Hematopoietic multipotent progenitor cell (in vitro differentiated cells): ENCODE data around the gene RFLNA. TPM values are rescaled to one million over a fixed set of nuclear protein-coding genes. Genes with fewer than 3 reads are reported as not detected.

Experiments used
- DNase-seq, 3 donors: peaks; one replicate each; pipeline ENCODE4 v3.0.0-alpha.2; 2011 to 2015; ENCODE audit warnings: low read depth in 2 of 3, low spot score in 2 of 3
- total RNA-seq: library from RNA; depleted of rRNA; stranded (reverse); fragments of >200 nt; gene quantifications from one replicate; pipeline ENCODE4 v1.2.3, GENCODE V29; 2012

RFLNA gene
- total RNA-seq, 1 donor, result 0.27 TPM

DNA sequence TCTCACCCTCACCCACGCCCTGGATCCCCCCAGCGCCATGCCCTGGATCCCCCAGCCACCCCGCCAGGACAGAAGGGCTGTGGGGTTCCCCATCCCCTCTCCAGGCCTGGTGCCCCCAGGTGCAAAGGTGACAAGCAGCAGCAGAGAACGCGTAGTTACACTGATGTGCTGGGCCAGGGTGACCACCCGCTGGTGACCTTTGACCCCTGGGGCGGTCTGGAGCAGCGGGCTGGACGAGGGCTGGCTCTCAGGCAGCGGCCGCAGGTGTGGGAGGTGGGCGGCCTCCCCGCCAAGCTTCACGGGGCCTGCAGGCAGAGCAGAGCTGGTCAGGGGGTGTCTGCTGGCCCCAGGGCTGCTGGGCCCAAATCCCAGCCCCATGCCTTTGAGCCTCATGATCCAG is 40.1 kb downstream of the RFLNA start:
- no peak for DNase-seq

DNA sequence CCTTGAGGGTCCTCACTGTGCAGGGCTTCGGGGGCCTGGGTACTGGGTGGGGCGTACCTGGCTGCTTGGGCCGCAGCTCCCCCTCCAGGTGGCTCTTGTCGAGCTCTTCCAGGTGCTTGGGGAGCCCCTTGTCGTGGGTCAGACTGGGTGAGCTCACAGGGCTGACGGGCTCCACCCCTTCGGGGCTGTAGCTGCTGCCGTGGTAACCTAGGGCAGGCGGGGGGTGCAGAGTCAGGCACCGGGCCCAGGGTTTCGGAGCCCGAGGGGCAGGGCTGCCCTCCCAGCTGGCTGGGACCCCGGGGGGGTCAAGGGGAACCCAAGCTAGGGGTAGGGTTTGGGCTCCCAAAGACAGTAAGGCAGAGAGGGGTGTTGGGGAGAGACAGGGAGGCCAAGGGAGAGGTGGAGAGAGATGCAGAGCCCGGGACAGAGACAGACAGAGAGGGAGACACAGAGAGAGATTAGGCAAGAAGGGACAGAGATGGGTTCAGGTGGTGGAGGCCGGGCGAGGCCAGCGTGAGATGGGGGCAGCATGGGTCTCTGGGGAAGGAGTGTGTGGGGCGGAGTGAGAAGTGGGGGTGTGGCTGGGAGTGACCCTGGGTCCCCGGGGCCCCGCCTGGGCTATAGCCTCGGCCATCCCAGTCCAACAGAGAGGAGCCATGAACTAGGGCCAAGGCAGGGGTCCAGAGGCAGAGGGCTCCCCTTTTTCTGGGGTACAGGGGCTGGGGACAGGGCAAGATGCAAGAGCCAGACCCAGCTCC is 40.7 kb downstream of the RFLNA start:
- no peak for DNase-seq

DNA sequence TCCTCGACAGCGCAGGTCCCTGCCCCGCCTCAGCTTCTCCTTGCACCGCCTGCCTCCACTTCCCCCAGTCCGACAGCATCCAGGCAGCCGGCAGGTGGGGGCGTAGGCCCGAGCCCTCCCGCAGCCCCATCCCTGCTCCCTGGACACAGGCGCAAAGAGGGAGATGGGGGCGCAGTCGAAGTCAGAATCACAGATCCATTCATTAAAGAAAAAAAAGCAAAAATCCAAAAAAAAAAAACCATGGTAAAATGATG is 41.2 kb downstream of the RFLNA start:
- no peak for DNase-seq

DNA sequence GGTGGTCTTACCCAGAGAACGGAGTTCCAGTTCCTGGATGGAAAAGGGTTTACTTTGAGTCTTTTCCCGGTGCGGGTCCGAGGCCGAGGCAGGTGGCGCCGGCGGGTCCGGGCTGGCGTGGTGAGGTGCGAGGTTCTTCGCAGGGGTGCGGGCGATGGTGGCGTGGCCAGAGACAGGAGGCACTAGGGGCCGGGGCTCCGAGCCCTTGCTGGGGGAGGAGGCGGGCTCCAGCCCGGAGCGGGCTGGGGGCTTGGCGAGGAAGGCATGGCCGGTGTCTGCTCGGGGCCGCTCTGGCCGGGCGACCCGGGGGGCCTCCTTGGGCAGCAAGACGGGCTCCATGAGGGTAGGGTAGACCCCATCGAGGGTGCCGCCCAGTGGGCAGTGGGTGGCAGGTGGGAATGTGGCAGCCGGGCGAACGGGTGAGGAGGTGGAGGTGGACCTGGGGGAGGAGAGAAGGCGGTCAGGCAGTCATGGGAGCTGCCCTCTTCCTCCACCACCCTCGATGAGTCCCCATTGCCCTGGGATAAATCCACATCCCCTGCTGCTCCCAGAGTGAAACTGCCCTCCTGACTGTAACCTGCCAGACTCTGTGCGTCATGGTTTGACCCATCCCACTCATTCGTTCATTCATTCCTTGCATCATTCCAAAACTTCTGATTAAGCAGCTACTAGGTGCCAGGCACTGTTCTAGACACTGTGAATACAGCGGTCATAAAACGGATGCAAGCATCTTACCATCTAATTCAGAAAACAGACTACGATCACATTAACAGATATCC is 42.0 kb downstream of the RFLNA start:
- no peak for DNase-seq

DNA sequence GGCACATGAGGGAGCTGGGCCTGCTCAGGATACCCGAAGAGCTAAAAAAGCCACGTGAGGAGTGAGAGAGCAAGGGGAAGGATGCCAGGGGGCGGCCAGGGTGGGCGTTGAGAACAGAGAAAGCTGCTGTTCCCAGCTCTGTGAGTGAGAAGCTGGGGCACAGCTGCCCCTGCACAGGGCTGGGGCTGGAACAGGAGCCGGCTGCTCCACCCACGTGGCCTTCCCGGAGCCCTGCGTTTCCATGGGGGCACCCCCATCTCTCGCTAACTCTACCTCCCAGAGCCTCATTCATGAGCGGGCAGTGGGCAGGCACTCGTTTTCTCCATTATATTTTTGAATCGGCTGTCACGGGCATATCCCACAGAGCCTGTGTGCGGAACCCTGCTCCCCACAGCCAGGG is 42.7 kb downstream of the RFLNA start:
- DNase-seq, result no peak

DNA sequence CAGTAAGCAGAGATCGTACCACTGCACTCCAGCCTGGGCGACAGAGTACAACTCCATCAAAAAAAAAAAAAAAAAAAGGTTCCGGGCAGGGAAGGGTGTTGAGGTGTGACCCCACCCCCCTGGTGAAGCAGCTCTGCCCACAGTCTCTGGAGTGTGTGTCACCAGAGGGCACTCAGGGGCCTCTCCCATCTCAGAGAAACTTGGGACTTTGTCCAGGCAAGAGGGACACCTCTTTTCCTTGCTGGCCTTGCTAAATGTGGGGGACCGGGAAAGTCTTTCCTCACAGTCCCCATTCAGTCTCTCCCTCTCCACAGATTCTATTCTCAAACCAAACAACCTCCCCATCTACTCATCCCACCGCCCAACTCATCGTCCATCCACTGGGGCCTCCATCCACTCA is 43.6 kb downstream of the RFLNA start:
- DNase-seq, result no peak

DNA sequence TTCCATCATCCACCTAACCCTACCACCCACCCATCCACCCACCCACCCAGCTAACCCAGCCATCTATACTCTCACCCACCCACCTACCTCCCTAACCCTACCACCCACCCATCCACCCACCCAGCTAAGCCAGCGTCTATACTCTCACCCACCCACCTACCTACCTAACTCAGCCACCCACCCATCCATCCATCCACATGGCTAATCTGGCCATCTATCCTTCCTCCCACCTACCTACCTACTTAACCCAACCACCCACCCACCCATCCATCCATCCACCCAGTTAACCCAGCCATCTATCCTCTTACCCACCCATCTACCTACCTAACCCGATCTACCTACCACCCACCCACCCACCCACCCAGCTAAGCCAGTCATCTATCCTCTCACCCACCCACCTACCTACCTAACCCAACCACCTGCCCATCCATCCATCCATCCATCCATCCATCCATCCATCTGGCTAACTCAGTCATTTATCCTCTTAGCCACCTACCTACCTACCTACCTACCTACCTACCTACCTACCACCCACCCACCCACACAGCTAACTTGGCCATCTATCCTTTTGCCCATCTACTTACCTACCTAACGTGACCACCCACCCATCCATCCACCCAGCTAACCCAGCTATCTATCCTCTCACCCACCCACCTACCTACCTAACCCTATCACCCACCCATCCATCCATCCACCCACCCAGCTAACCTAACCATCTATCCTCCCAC is 44.1 kb downstream of the RFLNA start:
- DNase-seq, result no peak

DNA sequence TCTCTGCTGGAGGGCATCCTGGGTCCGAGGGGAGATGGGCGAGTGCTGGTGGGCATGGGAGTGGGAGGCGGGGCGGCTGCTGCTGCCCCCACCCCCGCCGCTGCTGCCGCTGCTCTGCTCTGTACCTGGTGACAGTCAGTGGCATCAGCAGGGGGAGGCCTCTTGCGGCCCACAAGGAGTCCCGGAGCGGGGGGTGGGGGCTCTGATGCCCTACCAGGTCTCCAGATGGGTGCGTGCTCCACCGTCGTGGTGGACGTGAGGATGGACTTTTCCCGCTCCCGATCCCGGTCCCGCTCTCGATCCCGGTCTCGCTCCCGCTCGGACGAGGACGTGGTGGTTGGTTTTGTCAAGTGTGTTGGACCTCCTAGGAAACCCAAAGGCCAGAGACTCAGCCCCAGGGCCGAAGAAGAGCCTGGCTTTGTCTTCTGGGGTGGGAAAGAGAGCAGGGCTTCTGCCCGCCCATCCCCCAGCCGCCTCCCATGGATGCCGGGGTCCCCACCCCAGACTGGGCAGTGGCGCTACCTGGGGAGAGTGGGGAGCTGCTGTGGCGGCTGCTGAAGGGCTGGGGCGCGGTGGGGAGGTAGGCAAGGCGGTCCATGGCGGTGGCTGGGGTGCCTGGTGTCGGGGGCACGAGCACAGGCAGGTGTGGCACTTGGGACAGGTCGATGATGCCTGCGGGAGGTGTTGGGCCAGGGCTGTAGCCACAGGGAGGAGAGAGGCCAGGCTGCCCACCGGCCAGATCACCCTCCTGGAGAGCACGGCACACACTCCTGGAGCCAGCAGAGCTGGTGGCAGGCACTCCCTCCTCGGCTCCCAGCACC is 45.4 kb downstream of the RFLNA start:
- DNase-seq, result no peak

DNA sequence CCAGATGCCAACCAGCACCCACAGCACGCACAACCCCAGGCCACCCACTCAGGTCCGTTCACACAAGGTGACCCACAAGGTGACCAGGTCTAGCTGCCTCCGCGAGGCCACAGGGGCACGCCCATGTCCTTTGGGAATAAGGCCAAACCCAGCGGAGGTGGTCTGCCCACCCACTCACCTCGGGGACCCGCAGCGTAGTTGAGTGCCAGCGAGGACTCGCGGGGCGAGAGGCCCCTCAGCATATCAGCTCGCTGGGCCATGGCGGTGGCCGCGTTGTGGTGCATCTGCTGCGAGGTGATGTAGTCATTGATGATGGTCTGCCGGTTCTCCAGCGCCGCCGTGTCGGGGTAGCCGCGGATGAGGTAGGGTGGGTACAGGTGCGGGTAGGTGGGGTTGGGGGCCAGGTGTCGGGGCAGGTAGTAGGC is 46.8 kb downstream of the RFLNA start:
- no peak for DNase-seq

DNA sequence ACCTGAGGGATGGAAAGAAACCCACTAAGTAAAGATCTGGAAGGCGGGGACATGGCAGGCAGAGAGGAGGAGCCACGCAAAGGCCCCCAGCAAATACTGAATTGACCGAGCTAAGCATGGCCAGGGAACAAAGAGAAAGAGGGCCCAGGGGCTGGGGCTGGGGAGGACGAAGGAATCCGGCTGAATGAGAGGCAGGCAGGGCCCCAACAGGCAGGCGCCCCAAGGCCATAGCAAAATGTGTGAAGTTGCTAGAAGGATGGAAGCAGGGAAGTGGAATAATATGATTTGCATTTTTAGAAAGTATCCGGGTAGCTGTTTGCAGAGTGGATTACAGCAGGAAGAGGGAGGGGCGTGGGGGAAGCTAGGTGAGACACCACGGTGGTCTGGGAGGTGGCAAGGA is 49.1 kb downstream of the RFLNA start:
- no peak for DNase-seq

DNA sequence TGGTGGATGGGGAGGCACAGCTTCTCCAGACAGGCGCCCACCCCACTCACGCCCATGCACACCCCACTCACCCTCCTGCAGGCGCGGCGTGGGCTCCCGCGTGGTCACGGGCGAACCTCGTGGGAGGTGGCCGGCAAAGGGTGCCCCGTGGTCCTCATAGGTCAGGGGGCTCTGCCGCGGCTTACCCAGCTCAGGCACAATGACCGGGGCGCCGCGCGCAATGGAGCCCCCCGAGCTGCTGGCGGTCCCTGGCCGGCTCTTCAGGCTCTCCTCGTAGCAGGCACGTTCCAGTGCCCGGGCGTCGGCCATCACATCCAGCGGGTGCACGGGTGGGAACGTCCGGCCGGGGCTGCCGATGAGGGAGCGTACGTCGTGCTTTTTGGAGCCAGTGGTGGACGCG is 49.6 kb downstream of the RFLNA start:
- no peak for DNase-seq

DNA sequence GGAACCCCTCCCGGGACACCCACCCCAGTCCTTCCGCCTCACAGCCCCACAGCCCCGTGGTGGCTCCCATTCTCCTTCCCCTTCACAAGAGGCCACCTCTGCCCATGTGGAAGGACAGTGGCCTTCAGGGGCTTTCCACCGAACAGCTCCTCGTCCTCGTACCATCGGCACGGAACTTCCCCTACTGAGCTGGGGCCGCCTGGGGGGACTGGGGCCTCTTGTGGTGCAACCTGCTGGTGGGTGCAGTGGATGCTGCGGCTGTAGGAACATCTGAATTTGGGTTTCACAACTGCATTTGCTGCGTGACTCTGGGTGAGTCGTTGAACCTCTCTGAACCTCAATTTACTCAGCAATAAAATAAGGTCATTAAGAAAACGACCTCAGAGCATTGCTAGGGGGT is 50.9 kb downstream of the RFLNA start:
- no peak for DNase-seq

DNA sequence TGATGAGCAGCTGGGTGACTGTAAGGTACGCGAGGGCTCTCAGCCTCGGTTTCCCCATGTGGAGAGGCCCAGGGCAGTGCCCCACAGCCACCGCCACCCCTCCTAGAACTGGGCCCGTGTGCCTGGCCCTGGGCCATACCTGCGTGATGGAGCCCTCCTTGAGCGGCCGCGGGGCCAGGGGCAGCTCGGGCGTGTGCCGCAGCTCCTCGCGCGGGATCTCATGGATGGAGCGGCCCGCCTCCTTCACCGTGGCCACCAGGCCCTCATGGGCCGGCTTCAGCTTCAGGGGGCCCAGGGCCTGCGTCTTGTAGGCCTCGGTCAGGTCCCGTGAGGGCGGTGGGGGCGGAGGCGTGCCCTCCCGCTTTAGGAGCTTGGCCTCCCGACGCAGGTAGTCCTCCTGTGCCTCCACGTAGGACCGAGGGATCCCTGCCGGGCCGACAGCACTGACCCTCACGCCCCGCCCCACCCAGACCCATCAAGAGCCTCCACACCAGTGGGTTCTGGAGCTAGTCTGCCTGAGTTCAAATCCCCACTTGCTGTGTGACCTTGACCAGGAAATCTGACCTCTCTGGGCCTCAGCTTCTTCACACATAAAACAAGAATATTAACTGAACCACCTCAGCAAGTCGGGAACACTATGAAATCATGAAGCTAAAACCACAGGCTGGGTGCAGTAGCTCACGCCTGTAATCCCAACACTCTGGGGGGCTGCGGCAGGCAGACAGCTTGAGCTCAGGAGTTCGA is 51.7 kb downstream of the RFLNA start:
- DNase-seq, result no peak

DNA sequence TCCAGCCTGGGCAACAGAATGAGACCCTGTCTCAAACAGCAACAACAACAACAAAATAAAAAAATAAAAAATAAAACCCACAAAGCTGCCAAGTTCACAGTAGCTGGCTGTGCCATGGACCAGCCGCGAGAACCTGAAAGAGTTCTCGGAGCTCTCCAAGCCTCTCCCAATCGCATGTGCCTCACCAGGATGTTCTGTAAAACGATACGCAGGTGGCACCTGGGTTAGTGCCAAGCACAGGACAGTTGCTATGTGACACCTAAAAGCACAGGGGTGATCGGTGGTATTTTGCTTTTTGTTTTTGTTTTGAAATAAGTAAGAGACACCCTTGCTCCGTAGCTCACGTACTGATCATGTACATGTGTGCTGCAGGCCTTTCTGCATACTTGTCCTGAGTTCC is 52.4 kb downstream of the RFLNA start:
- DNase-seq, result no peak

DNA sequence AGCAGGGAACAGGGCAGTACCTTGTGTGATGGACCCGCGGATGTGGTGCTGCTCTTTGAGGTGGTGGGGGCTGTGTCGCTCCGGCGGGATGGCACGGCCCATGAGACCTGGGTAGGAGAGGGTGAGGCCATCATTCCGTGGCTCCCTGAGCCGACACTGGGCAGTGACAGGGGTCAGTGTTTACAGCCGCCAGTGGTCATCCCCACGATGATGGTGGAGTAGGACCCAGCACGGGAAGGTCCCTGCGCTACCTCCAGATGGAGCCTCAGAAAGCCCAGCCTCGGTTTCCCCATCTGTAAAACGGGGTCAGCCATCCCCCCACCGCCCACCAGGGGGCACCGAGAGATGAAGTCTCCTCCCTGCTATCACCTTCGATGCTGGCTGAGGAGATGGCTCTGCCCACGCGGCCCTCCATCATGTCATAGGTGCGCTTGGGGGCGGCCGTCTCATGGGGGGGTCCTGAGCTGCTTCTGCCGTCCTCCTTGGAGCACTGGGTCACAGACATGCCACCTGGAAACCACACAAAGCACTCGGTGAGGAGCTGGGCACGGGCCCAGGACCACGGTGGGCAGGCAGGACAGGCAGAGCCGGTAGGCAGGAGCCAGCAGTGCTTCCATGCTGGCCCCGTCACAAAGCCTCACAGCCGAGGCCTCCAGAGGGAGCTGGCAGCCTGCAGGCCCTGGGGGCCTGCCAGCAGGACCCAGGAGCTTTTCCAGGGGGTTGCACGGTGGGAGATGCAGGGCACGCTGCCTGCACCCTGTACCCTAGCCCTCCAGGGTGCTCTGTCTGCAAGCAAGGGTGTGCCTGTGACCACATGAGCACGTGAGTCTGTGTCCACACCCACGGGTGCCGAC is 53.1 kb downstream of the RFLNA start:
- no peak for DNase-seq

DNA sequence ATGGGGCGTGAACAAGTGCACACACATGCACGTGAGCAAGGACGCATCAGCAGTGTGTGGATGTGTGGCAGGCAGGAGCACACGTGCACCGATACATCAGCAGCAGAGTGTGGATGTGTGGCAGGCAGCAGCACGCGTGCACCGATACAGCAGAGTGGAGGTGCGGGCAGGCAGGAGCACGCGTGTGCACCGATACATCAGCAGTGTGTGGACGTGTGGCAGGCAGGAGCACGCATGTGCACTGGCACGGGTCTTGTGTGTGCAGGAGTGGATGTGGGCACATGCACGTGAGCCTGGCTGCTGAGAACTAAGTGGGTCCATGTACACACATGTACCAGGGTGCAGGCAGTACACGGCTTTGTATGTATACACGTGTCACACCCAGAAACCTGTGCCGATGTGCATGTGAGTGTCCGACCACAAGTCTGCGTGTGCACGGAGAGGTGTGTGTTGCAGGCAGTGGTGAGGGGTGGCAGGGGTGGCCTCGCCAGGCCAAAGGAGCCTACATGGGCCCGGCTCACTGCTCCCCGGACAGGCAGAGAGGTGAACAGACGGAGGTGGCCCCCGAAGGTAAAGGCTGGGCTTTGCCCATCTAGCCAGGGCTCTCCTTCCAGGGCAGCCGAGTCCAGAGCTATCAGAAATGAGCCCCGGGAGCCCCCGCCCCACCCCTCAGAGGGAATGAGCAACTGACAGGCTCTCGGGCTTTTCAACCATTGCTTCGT is 53.9 kb downstream of the RFLNA start:
- no peak for DNase-seq

DNA sequence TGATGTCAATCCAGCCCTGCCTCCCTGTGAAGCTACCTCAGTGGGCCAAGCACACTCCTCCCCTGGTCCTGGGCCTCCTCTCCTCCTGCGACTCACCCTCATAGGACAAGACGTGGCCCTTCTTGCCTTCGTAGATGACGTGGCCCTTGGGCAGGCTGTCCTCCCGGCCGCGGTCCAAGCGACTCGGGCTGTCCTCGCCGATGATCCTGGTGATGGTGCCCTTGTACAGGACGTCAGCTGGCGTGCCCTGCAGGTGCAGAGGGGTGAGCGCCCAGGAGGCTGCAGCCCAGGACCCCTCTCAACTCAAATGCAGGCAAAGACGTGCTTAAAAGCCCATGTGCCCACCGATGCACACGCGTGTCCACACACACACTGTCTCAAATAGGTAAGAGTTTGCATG is 55.6 kb downstream of the RFLNA start:
- no peak for DNase-seq

DNA sequence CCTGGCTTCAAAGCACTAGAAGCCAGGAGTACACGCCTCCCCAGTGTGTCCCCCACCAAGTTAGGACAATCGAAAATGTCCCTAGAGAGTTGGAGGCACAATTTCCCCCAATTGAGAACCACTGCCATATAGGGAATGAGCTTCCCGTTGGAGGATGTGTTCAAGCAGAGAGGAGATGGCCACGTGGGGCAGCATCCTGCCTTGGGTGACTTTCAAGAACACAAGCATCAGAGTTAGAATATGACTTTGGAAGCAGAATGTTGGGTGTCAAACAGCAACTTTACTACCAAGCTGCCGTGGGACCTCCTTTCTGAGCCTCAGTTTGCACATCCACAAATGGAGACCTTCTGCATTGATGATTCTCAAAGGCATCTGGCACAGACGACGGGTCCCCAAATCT is 56.5 kb downstream of the RFLNA start:
- no peak for DNase-seq

DNA sequence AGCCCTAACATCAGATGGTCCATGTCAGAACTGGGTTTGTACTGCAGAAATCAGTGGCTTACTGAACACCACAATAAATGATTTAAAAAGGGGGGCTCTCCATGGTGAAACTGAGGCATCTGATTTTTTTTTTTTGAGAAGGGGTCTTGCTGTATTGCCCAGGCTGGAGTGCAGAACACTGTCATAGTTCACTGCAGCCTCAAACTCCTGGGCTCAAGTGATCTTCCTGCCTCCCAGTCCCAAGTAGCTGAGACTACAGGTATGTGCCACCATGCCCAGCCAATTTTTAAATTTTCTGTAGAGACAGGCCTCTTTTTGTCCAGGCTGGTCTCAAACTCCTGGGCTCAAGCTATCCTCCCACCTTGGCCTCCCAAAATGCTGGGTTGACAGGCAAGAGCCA is 57.4 kb downstream of the RFLNA start:
- no peak for DNase-seq
